GM11168 (cell line): ENCODE data around the gene ZNF839.

Source experiments
- in situ Hi-C: fragments of 300-500 bp; cut with MboI; formaldehyde crosslinking; loops from one replicate; pipeline ENCODE4 v1.12.0; 2022; ENCODE audit warnings: low sequenced_read_pairs; ENCODE audit not compliant: unreplicated experiment

Gene ZNF839

GRCh38 chr14:102319351-102320032 lies at the start of gene ZNF839:
Gene ZNF839, plus strand, starts transcription at chr14:102319746. Its CDS starts 20 bp downstream, at chr14:102319766.
- in situ Hi-C loops, result no loop called here

- in situ Hi-C loops, result no loop called here
These were observed 47.2 kb upstream of the ZNF839 start for GRCh38 chr14:102272392-102272791.

- in situ Hi-C loops, result loop anchor here (25.0 kb wide), 1 partner anchor 564 kb away; no protein-coding TSS in a partner anchor
These were observed 43.7 kb upstream of the ZNF839 start for GRCh38 chr14:102275866-102276265.

- in situ Hi-C loops, result loop anchor here (25.0 kb wide), 1 partner anchor 566 kb away; no protein-coding TSS in a partner anchor
These were observed 41.5 kb upstream of the ZNF839 start for GRCh38 chr14:102277874-102278630.

GRCh38 chr14:102278631-102278935 lies 41.0 kb upstream of the ZNF839 start:
- in situ Hi-C loops, result loop anchor here (25.0 kb wide), 1 partner anchor 566 kb away; no protein-coding TSS in a partner anchor

- in situ Hi-C loops, result loop anchor here (25.0 kb wide), 1 partner anchor 567 kb away; no protein-coding TSS in a partner anchor
These were observed 40.3 kb upstream of the ZNF839 start for GRCh38 chr14:102279282-102279681.

GRCh38 chr14:102279688-102280348 lies 39.7 kb upstream of the ZNF839 start:
- in situ Hi-C loops, result loop anchor here (25.0 kb wide), 1 partner anchor 568 kb away; no protein-coding TSS in a partner anchor

- in situ Hi-C loops, result loop anchor here (25.0 kb wide), 1 partner anchor 568 kb away; no protein-coding TSS in a partner anchor
These were observed 39.1 kb upstream of the ZNF839 start for GRCh38 chr14:102280376-102280962.

GRCh38 chr14:102282751-102283465 lies 36.6 kb upstream of the ZNF839 start:
- in situ Hi-C loops, result loop anchor here (25.0 kb wide), 1 partner anchor 571 kb away; no protein-coding TSS in a partner anchor

- in situ Hi-C loops, result loop anchor here (25.0 kb wide), 1 partner anchor 571 kb away; no protein-coding TSS in a partner anchor
These were observed 35.9 kb upstream of the ZNF839 start for GRCh38 chr14:102283631-102284129.

GRCh38 chr14:102285106-102285505 lies 34.4 kb upstream of the ZNF839 start:
- in situ Hi-C loops, result loop anchor here (25.0 kb wide), 1 partner anchor 573 kb away; no protein-coding TSS in a partner anchor

GRCh38 chr14:102288139-102288538 lies 31.4 kb upstream of the ZNF839 start:
- in situ Hi-C loops, result loop anchor here (25.0 kb wide), 1 partner anchor 576 kb away; no protein-coding TSS in a partner anchor

- in situ Hi-C loops, result loop anchor here (25.0 kb wide), 1 partner anchor 580 kb away; no protein-coding TSS in a partner anchor
These were observed 27.1 kb upstream of the ZNF839 start for GRCh38 chr14:102292441-102292840.

- in situ Hi-C loops, result loop anchor here (25.0 kb wide), 1 partner anchor 581 kb away; no protein-coding TSS in a partner anchor
These were observed 25.8 kb upstream of the ZNF839 start for GRCh38 chr14:102293781-102294180.

- in situ Hi-C loops, result loop anchor here (25.0 kb wide), 1 partner anchor 583 kb away; no protein-coding TSS in a partner anchor
These were observed 24.3 kb upstream of the ZNF839 start for GRCh38 chr14:102295270-102295669.

GRCh38 chr14:102297436-102298170 lies 21.9 kb upstream of the ZNF839 start:
- in situ Hi-C loops, result loop anchor here (25.0 kb wide), 1 partner anchor 585 kb away; no protein-coding TSS in a partner anchor

- in situ Hi-C loops, result loop anchor here (25.0 kb wide), 1 partner anchor 586 kb away; no protein-coding TSS in a partner anchor
These were observed 21.1 kb upstream of the ZNF839 start for GRCh38 chr14:102298303-102299070.
